Esophagus muscularis mucosa (tissue), 4 donors: ENCODE measurements around the gene MYH14. TPM values are rescaled to one million over a fixed set of nuclear protein-coding genes. Genes with fewer than 3 reads are reported as not detected.

Source experiments
- DNase-seq: peaks from one replicate; pipeline ENCODE4 v3.0.0-alpha.2; 2017; ENCODE audit errors: extremely low spot score
- H3K27ac ChIP-seq, 4 donors: fragments of 200-600 bp; sonication (generic); replicated peaks in 1 of 4; 1 replicate in 3 of 4; 2 replicates in 1 of 4; pipeline ENCODE4 v1.5.1; 2016 to 2019; ENCODE audit warnings: mild to moderate bottlenecking in 1 of 4
- H3K27me3 ChIP-seq, 4 donors: fragments of 200-600 bp; sonication (generic); one replicate each; pipeline versions ENCODE4 v1.5.1 to v1.6.0; 2016 to 2019
- H3K36me3 ChIP-seq, 4 donors: fragments of 200-600 bp; sonication (generic); one replicate each; pipeline ENCODE4 v1.5.1; 2016 to 2019
- H3K4me1 ChIP-seq, 4 donors: fragments of 200-600 bp; sonication (generic); one replicate each; pipeline ENCODE4 v1.5.1; 2016 to 2019
- H3K4me3 ChIP-seq, 4 donors: fragments of 200-600 bp; sonication (generic); 1 replicate in 2 of 4; 2 replicates in 2 of 4; pipeline ENCODE4 v1.5.1; 2016 to 2019; ENCODE audit warnings: mild to moderate bottlenecking in 4 of 4, moderate library complexity in 1 of 4
- H3K9me3 ChIP-seq, 4 donors: fragments of 200-600 bp; sonication (generic); 1 replicate in 3 of 4; 2 replicates in 1 of 4; pipeline ENCODE4 v1.5.1; 2016 to 2019
- CTCF ChIP-seq, 3 experiments: fragments of 200-600 bp in 2 of 3; fragments of 450-650 bp in 1 of 3; sonication (generic) in 2 of 3; IDR thresholded peaks; one replicate each; pipeline ENCODE4 v1.5.1; 2017 to 2019; ENCODE audit warnings: antibody characterized with exemption in 3 of 3, mild to moderate bottlenecking in 2 of 3, moderate library complexity in 1 of 3
- EP300 ChIP-seq: sonication (generic); formaldehyde crosslinking; IDR thresholded peaks from one replicate; pipeline ENCODE4 v1.6.1; 2017; ENCODE audit warnings: antibody characterized with exemption
- POLR2A ChIP-seq: fragments of 450-650 bp; IDR thresholded peaks from one replicate; pipeline ENCODE4 v1.6.1; 2017; ENCODE audit warnings: antibody characterized with exemption, moderate library complexity, mild to moderate bottlenecking, low read depth
- POLR2AphosphoS5 ChIP-seq, 2 donors: sonication (generic); formaldehyde crosslinking; IDR thresholded peaks; one replicate each; pipeline ENCODE4 v1.6.1; 2017; ENCODE audit warnings: antibody characterized with exemption in 2 of 2
- WGBS: methylation state at CpG from one replicate; pipeline ENCODE4 v1.1.5; 2018; 5-methylcytosine and 5-hydroxymethylcytosine counted together
- intact Hi-C: fragments of 100-400 bp; cut with DNase I; formaldehyde crosslinking; loops from one replicate; pipeline ENCODE4 v1.15.1; 2023
- total RNA-seq, 4 donors: library from RNA; depleted of rRNA; stranded (reverse); fragments of >200 nt; gene quantifications; one replicate each; pipeline versions ENCODE4 v1.1.0 to v1.2.1, GENCODE V29; 2016

Gene MYH14
- total RNA-seq, 4 donors from 2014 or later: 2.5 to 10.1 (median 5.3) TPM

- no peak overlapping the region for H3K27ac ChIP-seq
- no peaks in the 10 kb centered on the region for H3K4me1 ChIP-seq
- peaks cover 0 to 25% (median 17%) of the 10 kb centered on the region in 4 donors for H3K36me3 ChIP-seq
- TF ChIP-seq EP300 (no peak), POLR2AphosphoS5 (IDR thresholded peaks at IDR 0.05) (no peak), POLR2A (no peak), CTCF (IDR thresholded peaks at IDR 0.05) (no peak)
- intact Hi-C loops: no loop called here
- H3K27me3 ChIP-seq: peaks cover 0 to 28% (median 0%) of the 10 kb centered on the region in 4 donors
- H3K9me3 ChIP-seq: peaks cover 0 to 14% (median 9%) of the 10 kb centered on the region in 4 donors
- no peak overlapping the region for H3K4me3 ChIP-seq
- no peak for DNase-seq
- 67% methylated on average over 6 of the region's 7 CpGs for WGBS
Measured at GRCh38 chr19:50221087-50221486, 17.7 kb downstream of the MYH14 start.

GRCh38 chr19:50222691-50223438, 19.4 kb downstream of the MYH14 start:
- WGBS: 84% methylated on average over 19 of the region's 19 CpGs
- intact Hi-C loops: no loop called here

GRCh38 chr19:50223439-50223716, 20.0 kb downstream of the MYH14 start:
- TF ChIP-seq EP300 (no peak), POLR2A (no peak), POLR2AphosphoS5 (IDR thresholded peaks at IDR 0.05) (no peak), CTCF (IDR thresholded peaks at IDR 0.05) (no peak)
- Histone ChIP-seq H3K27me3 (peaks cover 0 to 31% (median 0%) of the 10 kb centered on the region in 4 donors), H3K9me3 (peaks cover 0 to 14% (median 9%) of the 10 kb centered on the region in 4 donors), H3K4me3 (no peak overlapping the region), H3K27ac (no peak overlapping the region), H3K36me3 (peaks cover 0 to 25% (median 14%) of the 10 kb centered on the region in 4 donors), H3K4me1 (no peaks in the 10 kb centered on the region)
- DNase-seq: no peak
- intact Hi-C loops: no loop called here
- WGBS: 90% methylated on average over 3 of the region's 3 CpGs

More at GRCh38 chr19:50222691-50223438, 19.4 kb downstream of the MYH14 start:
- Histone ChIP-seq H3K27me3 (peaks cover 0 to 31% (median 0%) of the 10 kb centered on the region in 4 donors), H3K27ac (no peak overlapping the region), H3K9me3 (peaks cover 0 to 14% (median 9%) of the 10 kb centered on the region in 4 donors), H3K4me1 (no peaks in the 10 kb centered on the region), H3K36me3 (peaks cover 0 to 25% (median 14%) of the 10 kb centered on the region in 4 donors), H3K4me3 (no peak overlapping the region)
- TF ChIP-seq POLR2AphosphoS5 (IDR thresholded peaks at IDR 0.05): no peak
- no peak for TF ChIP-seq EP300
- no peak for TF ChIP-seq CTCF (IDR thresholded peaks at IDR 0.05)
- TF ChIP-seq POLR2A: no peak
- no peak for DNase-seq

- intact Hi-C loops: no loop called here
- no peaks in the 10 kb centered on the region for H3K4me1 ChIP-seq
- no peak for TF ChIP-seq CTCF (IDR thresholded peaks at IDR 0.05)
- TF ChIP-seq EP300: no peak
- no peak for TF ChIP-seq POLR2A
- no peak for TF ChIP-seq POLR2AphosphoS5 (IDR thresholded peaks at IDR 0.05)
- H3K27me3 ChIP-seq: peaks cover 0 to 37% (median 0%) of the 10 kb centered on the region in 4 donors
- H3K9me3 ChIP-seq: peaks cover 0 to 14% (median 9%) of the 10 kb centered on the region in 4 donors
- WGBS: 66% methylated on average over 5 of the region's 8 CpGs
- H3K27ac ChIP-seq: no peak overlapping the region
- DNase-seq: no peak
- H3K4me3 ChIP-seq: no peak overlapping the region
- H3K36me3 ChIP-seq: peaks cover 0 to 19% (median 14%) of the 10 kb centered on the region in 4 donors
Measured at GRCh38 chr19:50224986-50225747, 21.7 kb downstream of the MYH14 start.
